ENCODE measurements around the gene APEH.

APEH gene

GRCh38 chr3:49733551-49733950, 59.4 kb downstream of the APEH start:
- DNase-seq, result no peak

Data from right forelimb (tissue), 1 donor.